Activated CD8-positive, alpha-beta memory T cell treated with anti-CD3 and anti-CD28 coated beads, Interleukin-2, amount 10 ng/mL, durations not matched to agents 7 days and 5 days (primary cell): ENCODE measurements around the gene HPSE2. TPM values are rescaled to one million over a fixed set of nuclear protein-coding genes. Genes with fewer than 3 reads are reported as not detected.

Experiments used
- ATAC-seq: fragments of 150-1000 bp; cut with Tn5 transposase; one replicate; pipeline ENCODE4 v1.10.0; 2021; ENCODE audit warnings: moderate library complexity
- CTCF ChIA-PET: fragments of 350-600 bp; sonication (Branson Sonifier 250); formaldehyde crosslinking; loops from one replicate; lab custom pipeline; 2021; ENCODE audit warnings: antibody characterized with exemption; lab: Charles Lee
- DNase-seq: peaks from one replicate; pipeline ENCODE4 v3.0.0-alpha.2; 2020
- H3K27ac Mint-ChIP-seq: one replicate; pipeline ENCODE4 v1.8.0; 2021; ENCODE audit warnings: mild to moderate bottlenecking, mixed read lengths
- H3K27me3 Mint-ChIP-seq: one replicate; pipeline ENCODE4 v1.8.0; 2021; ENCODE audit warnings: mixed read lengths
- H3K36me3 Mint-ChIP-seq: one replicate; pipeline ENCODE4 v1.8.0; 2021; ENCODE audit warnings: mild to moderate bottlenecking, mixed read lengths
- H3K4me1 Mint-ChIP-seq: one replicate; pipeline ENCODE4 v1.8.0; 2021; ENCODE audit warnings: mixed read lengths
- H3K4me3 Mint-ChIP-seq: one replicate; pipeline ENCODE4 v1.8.0; 2021; ENCODE audit warnings: mild to moderate bottlenecking, moderate library complexity, mixed read lengths
- H3K9me3 Mint-ChIP-seq: one replicate; pipeline ENCODE4 v1.8.0; 2022; ENCODE audit warnings: low read depth, mixed read lengths
- total RNA-seq, 2 experiments: library from RNA; stranded (reverse); gene quantifications; one replicate each; pipeline ENCODE4 v1.2.3, GENCODE V29; 2021

HPSE2 gene
- total RNA-seq, 2 experiments from 2014 or later: not detected

GRCh38 chr10:98461500-98461842 is 774.2 kb downstream of the HPSE2 start:
- Mint-ChIP-seq H3K4me3 (no peak overlapping the region), H3K9me3 (no peaks in the 10 kb centered on the region), H3K36me3 (no peaks in the 10 kb centered on the region), H3K27ac (no peak overlapping the region), H3K4me1 (no peaks in the 10 kb centered on the region), H3K27me3 (no peaks in the 10 kb centered on the region)
- DNase-seq: no peak
- no peak for ATAC-seq
- CTCF ChIA-PET: interaction anchor here (1.5 kb wide), 1 partner anchor 35 kb away, joined by 4 read pairs; no protein-coding TSS in a partner anchor

GRCh38 chr10:98460837-98461499 is 774.7 kb downstream of the HPSE2 start:
- no peak for ATAC-seq
- CTCF ChIA-PET: interaction anchor here (1.5 kb wide), 1 partner anchor 35 kb away, joined by 4 read pairs; no protein-coding TSS in a partner anchor
- DNase-seq: no peak

GRCh38 chr10:98458809-98459784 is 776.6 kb downstream of the HPSE2 start:
- ATAC-seq: no peak
- H3K4me3 Mint-ChIP-seq: no peak overlapping the region
- CTCF ChIA-PET: interaction anchor here (2.0 kb wide), 1 partner anchor 8 kb away, joined by 10 read pairs; no protein-coding TSS in a partner anchor
- no peaks in the 10 kb centered on the region for H3K4me1 Mint-ChIP-seq
- no peak overlapping the region for H3K27ac Mint-ChIP-seq
- no peaks in the 10 kb centered on the region for H3K9me3 Mint-ChIP-seq
- no peak for DNase-seq
- H3K27me3 Mint-ChIP-seq: no peaks in the 10 kb centered on the region
- H3K36me3 Mint-ChIP-seq: no peaks in the 10 kb centered on the region

More at GRCh38 chr10:98460837-98461499, 774.7 kb downstream of the HPSE2 start:
- H3K36me3 Mint-ChIP-seq: no peaks in the 10 kb centered on the region
- H3K4me1 Mint-ChIP-seq: no peaks in the 10 kb centered on the region
- H3K27ac Mint-ChIP-seq: no peak overlapping the region
- H3K9me3 Mint-ChIP-seq: no peaks in the 10 kb centered on the region
- no peak overlapping the region for H3K4me3 Mint-ChIP-seq
- H3K27me3 Mint-ChIP-seq: no peaks in the 10 kb centered on the region

- Mint-ChIP-seq H3K27ac (no peak overlapping the region), H3K9me3 (no peaks in the 10 kb centered on the region), H3K4me3 (no peak overlapping the region), H3K4me1 (no peaks in the 10 kb centered on the region), H3K36me3 (no peaks in the 10 kb centered on the region), H3K27me3 (peaks cover 3% of the 10 kb centered on the region)
- ATAC-seq: no peak
- CTCF ChIA-PET: interaction anchor here (2.0 kb wide), 1 partner anchor 9 kb away, joined by 10 read pairs; no protein-coding TSS in a partner anchor
- DNase-seq: no peak
These were observed 777.9 kb downstream of the HPSE2 start for GRCh38 chr10:98457721-98458120.

- no peak overlapping the region for H3K27ac Mint-ChIP-seq
- peaks cover 8% of the 10 kb centered on the region for H3K27me3 Mint-ChIP-seq
- no peaks in the 10 kb centered on the region for H3K9me3 Mint-ChIP-seq
- CTCF ChIA-PET: no interaction called here
- no peak for DNase-seq
- no peaks in the 10 kb centered on the region for H3K4me1 Mint-ChIP-seq
- H3K4me3 Mint-ChIP-seq: no peak overlapping the region
- ATAC-seq: no peak
- no peaks in the 10 kb centered on the region for H3K36me3 Mint-ChIP-seq
These were observed 778.8 kb downstream of the HPSE2 start for GRCh38 chr10:98456686-98457482.

- ATAC-seq: no peak
- H3K9me3 Mint-ChIP-seq: no peaks in the 10 kb centered on the region
- CTCF ChIA-PET: no interaction called here
These were observed 779.5 kb downstream of the HPSE2 start for GRCh38 chr10:98456043-98456570.

GRCh38 chr10:98453729-98454128 is 781.9 kb downstream of the HPSE2 start:
- peaks cover 23% of the 10 kb centered on the region for H3K27me3 Mint-ChIP-seq

More at GRCh38 chr10:98456043-98456570, 779.5 kb downstream of the HPSE2 start:
- H3K4me1 Mint-ChIP-seq: no peaks in the 10 kb centered on the region
- no peaks in the 10 kb centered on the region for H3K36me3 Mint-ChIP-seq
- peaks cover 10% of the 10 kb centered on the region for H3K27me3 Mint-ChIP-seq
- no peak for DNase-seq
- no peak overlapping the region for H3K27ac Mint-ChIP-seq
- no peak overlapping the region for H3K4me3 Mint-ChIP-seq

GRCh38 chr10:98450618-98451017 is 785.0 kb downstream of the HPSE2 start:
- CTCF ChIA-PET: no interaction called here
- H3K9me3 Mint-ChIP-seq: no peaks in the 10 kb centered on the region
- H3K4me3 Mint-ChIP-seq: no peak overlapping the region
- peaks cover 23% of the 10 kb centered on the region for H3K27me3 Mint-ChIP-seq
- ATAC-seq (no peak), DNase-seq (no peak)
- H3K27ac Mint-ChIP-seq: no peak overlapping the region
- peaks cover 4% of the 10 kb centered on the region for H3K36me3 Mint-ChIP-seq
- peaks cover 12% of the 10 kb centered on the region for H3K4me1 Mint-ChIP-seq

More at GRCh38 chr10:98453729-98454128, 781.9 kb downstream of the HPSE2 start:
- Mint-ChIP-seq H3K36me3 (no peaks in the 10 kb centered on the region), H3K27ac (no peak overlapping the region), H3K4me1 (no peaks in the 10 kb centered on the region), H3K4me3 (no peak overlapping the region), H3K9me3 (no peaks in the 10 kb centered on the region)
- DNase-seq (no peak), ATAC-seq (no peak)
- CTCF ChIA-PET: no interaction called here

GRCh38 chr10:98449287-98449686 is 786.4 kb downstream of the HPSE2 start:
- Mint-ChIP-seq H3K27ac (no peak overlapping the region), H3K4me3 (no peak overlapping the region), H3K9me3 (no peaks in the 10 kb centered on the region), H3K27me3 (peaks cover 23% of the 10 kb centered on the region), H3K4me1 (peaks cover 24% of the 10 kb centered on the region), H3K36me3 (peaks cover 12% of the 10 kb centered on the region)
- DNase-seq: no peak
- CTCF ChIA-PET: interaction anchor here (3.6 kb wide), 1 partner anchor 18 kb away, joined by 13 read pairs; no protein-coding TSS in a partner anchor
- no peak for ATAC-seq

- Mint-ChIP-seq H3K27ac (peak within 1 kb of the TSS; percentile 90), H3K4me1 (peaks cover 44% of the 10 kb centered on the region), H3K9me3 (no peaks in the 10 kb centered on the region), H3K4me3 (peak within 1 kb of the TSS; percentile 91), H3K36me3 (peaks cover 30% of the 10 kb centered on the region), H3K27me3 (peaks cover 13% of the 10 kb centered on the region)
- DNase-seq: peak; percentile 87
- peak; percentile 95 for ATAC-seq
- CTCF ChIA-PET: interaction anchor here (3.6 kb wide), 1 partner anchor 21 kb away, joined by 13 read pairs; no protein-coding TSS in a partner anchor
These were observed 788.9 kb downstream of the HPSE2 start, which contains the start of gene HPS1 for GRCh38 chr10:98446661-98447221. HPS1 (minus strand) TSS chr10:98446935; CDS start chr10:98443240, 3,695 bp downstream.

- CTCF ChIA-PET: interaction anchor here (3.6 kb wide), 1 partner anchor 21 kb away, joined by 13 read pairs; no protein-coding TSS in a partner anchor
- no peaks in the 10 kb centered on the region for H3K9me3 Mint-ChIP-seq
- peak overlapping the region; percentile 91 for H3K4me3 Mint-ChIP-seq
- ATAC-seq (peak; percentile 68), DNase-seq (peak; percentile 56)
- H3K27me3 Mint-ChIP-seq: peaks cover 12% of the 10 kb centered on the region
- peaks cover 34% of the 10 kb centered on the region for H3K36me3 Mint-ChIP-seq
- H3K27ac Mint-ChIP-seq: peak overlapping the region; percentile 90
- peaks cover 44% of the 10 kb centered on the region for H3K4me1 Mint-ChIP-seq
These were observed 789.4 kb downstream of the HPSE2 start for GRCh38 chr10:98446151-98446660.

- CTCF ChIA-PET: no interaction called here
These were observed 790.3 kb downstream of the HPSE2 start for GRCh38 chr10:98445200-98445812.

More at GRCh38 chr10:98445200-98445812, 790.3 kb downstream of the HPSE2 start:
- peaks cover 7% of the 10 kb centered on the region for H3K27me3 Mint-ChIP-seq
- H3K27ac Mint-ChIP-seq: peak overlapping the region; percentile 90
- DNase-seq (no peak), ATAC-seq (no peak)
- peaks cover 40% of the 10 kb centered on the region for H3K36me3 Mint-ChIP-seq
- H3K4me3 Mint-ChIP-seq: peak overlapping the region; percentile 91
- H3K4me1 Mint-ChIP-seq: peaks cover 46% of the 10 kb centered on the region
- H3K9me3 Mint-ChIP-seq: no peaks in the 10 kb centered on the region
